K562 (cell line): ENCODE results near the gene PHOX2A.

Experiments used
- FOXK2 ChIP-seq, 2 experiments: fragments of 450-650 bp; IDR thresholded peaks in 1 of 2; conservative IDR thresholded peaks in 1 of 2; 2 replicates each; pipeline ENCODE4 v1.6.1; 2016; ENCODE audit warnings: low read depth in 2 of 2, mild to moderate bottlenecking in 1 of 2
- RAD21 ChIP-seq, 2 experiments: fragments of 250-450 bp in 1 of 2; fragments of 450-650 bp in 1 of 2; sonication (Bioruptor Pico) in 1 of 2; formaldehyde crosslinking in 1 of 2; IDR thresholded peaks in 1 of 2; conservative IDR thresholded peaks in 1 of 2; 2 replicates each; pipeline versions ENCODE4 v1.4.0 to v1.8.0; 2020 to 2022; ENCODE audit warnings: mild to moderate bottlenecking in 2 of 2, moderate library complexity in 1 of 2

DNA sequence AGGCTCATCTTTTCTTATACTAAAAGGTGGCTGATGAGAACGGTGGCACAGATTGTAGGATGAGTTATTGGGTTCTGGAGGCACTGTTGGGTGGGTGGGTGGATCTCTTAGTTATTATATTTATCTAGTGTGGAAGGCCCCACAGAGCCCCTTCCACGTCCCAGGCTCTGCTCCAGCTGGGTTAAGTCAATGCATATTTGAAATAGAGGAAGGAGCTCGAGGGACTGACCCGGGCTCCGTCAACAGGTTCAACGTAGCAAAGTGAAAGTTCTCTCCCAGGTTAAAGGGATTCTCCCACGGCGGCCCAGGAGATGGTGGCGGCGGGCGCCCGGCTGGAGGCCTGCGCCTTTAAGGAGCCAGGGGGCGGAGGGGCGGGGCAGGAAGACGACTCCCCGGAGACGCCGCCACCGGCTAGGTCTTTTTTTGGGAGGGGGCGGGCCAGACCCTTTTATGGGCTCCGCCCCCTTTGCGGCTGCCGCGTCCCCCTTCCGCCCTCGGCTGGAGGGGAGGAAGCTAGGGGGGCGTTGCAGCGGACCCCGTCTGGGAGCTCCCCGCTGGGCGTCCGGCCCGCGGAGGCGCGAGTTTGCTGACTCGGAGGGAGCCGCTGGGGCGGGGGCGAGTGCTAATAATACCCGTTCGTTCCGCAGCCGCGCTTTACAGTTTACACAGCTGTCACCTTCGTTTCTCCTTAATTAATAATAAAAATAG lies 20.9 kb downstream of the PHOX2A start:
- TF ChIP-seq FOXK2 (conservative IDR thresholded peaks at IDR 0.05 in 1 of 2, IDR thresholded peaks at IDR 0.05 in 1 of 2; ENCODE audit: low read depth in 2 of 2), result no peak
- no peak for TF ChIP-seq RAD21 (CRISPR knock-in tag; conservative IDR thresholded peaks at IDR 0.05 in 1 of 2, IDR thresholded peaks at IDR 0.05 in 1 of 2)
